Fibroblast of skin of left quadriceps (primary cell): ENCODE results near the gene CRY2.
"Not testable (repeated sequence)": the region's sequence is repeated elsewhere in the genome, so short reads cannot be mapped to it uniquely, and the experiment has no call there.

ENCODE experiments used
- DNase-seq, 2 experiments: peaks; one replicate each; pipeline ENCODE4 v3.0.0-alpha.2; 2013; ENCODE audit warnings: low read depth in 2 of 2

The CRY2 gene

DNA sequence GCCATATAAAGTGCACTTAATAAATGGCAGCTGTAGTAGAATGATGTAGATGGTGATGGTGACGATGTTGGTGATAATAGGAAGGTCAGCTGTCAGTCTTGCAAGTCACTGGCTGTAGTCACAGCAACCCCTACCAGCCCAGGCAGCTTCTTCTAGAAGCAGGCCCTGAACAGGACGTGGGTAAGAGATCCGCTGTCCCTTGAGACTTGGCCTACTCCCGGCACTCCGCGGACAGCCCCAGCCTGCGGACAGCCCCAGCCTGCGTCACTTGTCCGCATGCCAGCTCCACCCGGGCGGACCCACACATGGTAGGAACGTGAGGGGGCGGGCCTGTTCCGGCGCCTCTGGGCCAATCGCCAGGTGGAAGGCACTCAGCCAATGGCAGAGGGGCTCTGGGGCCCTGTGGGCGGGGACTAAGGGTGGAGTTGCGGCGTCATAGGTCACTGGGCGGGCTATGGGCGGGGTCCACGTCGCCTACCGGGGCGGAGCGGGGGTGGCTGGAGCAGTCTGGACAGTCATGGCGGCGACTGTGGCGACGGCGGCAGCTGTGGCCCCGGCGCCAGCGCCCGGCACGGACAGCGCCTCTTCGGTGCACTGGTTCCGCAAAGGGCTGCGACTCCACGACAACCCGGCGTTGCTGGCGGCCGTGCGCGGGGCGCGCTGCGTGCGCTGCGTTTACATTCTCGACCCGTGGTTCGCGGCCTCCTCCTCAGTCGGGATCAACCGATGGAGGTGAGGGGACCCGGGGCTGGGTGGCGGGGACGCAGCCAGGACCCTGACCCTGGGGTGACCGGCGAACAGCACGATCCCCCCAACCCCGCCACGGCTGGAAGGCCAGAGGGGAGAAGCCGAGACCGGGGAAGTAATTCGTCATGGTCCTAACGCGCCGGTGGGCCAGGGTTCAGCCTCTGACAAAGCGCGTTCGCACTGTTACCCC lies at the start of gene CRY2:
Gene CRY2 (plus strand): TSS at position 502 of the 937 bp plus-strand sequence. CDS start 16 bp downstream, at position 518.
- peak; percentile 94 for DNase-seq

DNA sequence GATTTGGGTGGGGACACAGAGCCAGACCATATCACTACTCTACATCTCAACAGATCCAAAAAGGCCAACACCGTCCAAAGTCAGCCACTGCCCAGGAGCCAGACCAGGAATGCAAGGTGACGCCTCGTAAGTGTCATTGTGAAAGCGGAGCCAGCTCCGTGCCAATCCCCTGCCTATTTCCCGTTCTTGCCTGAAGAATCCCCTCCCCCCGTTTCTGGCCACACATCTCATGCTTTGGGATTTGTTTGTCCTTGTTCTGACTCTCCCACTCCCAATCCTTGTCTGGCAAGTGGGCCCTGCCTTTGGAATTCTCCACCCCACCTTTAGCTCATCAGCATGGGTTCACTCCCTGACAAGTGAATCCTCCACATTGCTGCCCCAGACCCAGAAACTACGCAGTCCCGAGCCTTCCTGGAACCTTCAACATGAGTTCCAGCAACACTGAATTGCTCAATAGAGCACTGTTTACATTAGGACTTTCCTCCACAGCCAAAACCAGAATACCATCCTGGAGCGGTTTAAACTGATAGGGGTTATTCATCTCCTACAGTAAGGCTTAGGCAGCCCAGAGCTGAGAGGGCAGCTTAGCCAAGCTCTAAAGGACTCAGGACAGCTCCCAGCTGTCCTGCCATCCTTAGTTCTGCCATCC lies 48.4 kb upstream of the CRY2 start:
- no peak for DNase-seq

DNA sequence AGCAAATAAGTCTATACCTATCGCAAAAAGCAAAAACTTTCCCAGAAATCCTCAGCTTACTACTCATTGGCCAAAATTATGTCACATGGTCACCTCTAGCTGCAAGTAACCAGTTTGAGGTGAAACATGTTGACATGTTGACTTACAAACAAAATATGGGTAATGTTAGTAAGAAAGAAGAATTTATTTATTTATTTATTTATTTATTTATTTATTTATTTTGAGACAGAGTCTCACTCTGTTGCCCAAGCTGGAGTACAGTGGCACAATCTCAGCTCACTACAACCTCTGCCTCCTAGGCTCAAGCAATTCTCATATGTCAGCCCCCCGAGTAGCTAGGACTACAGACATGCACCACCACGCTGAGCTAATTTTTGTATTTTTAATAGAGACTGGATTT lies 47.7 kb upstream of the CRY2 start:
- DNase-seq, result no peak

DNA sequence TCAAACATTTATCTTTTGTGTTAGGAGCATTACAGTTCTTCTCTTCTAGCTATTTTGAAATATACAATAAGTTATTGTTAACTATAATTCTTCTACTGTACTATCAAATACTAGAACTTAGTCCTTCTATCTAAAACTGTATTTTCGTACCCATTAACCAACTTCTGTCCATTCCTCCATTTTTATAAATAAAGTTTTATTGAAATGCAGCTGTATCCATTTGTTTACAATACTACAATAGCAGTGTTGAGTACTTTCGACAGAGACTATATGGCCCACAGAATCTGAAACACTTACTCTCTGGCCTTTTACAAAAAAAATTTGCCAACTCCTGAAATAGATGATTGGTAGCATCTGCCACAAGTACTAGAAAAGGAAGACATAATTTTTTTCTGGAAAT lies 47.0 kb upstream of the CRY2 start:
- no peak for DNase-seq

DNA sequence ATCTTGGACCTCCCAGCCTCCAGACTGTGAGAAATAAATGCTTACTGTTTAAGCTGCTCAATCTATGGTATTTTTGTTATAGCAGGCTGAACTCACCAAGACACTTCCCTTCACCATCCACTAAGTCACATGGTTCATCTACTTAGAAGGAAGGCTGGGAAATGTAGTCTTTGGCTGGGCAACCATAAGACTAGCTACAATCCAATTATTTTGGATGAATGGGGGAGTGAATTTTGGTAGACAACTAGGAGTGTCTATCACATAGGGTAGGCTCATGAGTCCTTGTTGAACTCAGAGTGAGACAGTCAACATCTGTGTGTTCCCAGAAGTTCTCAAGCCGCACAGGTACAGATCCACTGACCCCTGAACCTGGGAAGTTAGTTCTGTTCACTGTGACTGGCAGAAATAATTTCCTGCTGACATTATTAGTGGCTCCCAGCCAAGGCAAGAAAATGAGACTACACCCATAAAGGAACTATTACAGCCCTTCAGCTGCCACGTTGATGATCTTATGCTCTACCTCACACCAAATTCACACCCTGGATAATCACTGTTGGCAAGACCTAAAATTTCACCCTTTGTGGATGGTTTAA lies 45.5 kb upstream of the CRY2 start:
- no peak for DNase-seq

DNA sequence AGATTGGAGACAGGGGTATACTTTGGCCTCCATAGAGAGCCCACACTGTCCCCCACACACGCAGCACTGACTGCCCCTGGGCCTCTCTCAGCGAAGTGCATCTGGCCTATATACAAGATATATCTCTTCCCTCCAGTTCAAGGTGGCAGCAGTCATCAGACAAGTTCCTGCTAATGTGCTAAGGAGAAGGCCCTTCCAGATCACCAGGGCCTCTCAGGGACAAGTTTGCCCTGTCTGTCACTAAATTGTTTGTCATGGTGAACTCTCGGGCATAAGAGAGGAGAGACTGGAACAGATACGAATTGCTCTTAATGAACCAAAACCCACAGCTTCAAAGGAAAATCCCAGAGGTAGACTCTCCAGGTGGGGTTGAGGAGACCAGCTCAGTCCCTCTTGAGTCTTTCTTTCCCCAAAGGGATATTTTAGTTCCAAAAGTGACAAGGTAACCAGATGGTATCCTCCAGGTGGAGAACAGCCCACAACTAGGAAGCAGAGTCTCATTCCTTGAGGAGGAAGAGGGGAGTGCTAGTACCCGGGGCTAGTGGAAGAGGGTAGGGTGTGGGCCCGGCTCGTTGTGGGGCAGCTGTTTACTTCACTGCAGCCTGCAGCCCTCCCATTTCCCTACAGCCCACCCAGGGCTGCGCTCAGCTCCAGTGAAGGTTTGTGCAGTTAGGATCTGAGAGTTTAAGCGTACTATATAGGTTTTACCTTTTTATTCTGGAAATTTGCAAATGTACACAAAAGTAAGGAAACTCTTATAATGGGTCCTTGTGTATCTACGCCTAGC lies 44.6 kb upstream of the CRY2 start:
- no peak for DNase-seq

DNA sequence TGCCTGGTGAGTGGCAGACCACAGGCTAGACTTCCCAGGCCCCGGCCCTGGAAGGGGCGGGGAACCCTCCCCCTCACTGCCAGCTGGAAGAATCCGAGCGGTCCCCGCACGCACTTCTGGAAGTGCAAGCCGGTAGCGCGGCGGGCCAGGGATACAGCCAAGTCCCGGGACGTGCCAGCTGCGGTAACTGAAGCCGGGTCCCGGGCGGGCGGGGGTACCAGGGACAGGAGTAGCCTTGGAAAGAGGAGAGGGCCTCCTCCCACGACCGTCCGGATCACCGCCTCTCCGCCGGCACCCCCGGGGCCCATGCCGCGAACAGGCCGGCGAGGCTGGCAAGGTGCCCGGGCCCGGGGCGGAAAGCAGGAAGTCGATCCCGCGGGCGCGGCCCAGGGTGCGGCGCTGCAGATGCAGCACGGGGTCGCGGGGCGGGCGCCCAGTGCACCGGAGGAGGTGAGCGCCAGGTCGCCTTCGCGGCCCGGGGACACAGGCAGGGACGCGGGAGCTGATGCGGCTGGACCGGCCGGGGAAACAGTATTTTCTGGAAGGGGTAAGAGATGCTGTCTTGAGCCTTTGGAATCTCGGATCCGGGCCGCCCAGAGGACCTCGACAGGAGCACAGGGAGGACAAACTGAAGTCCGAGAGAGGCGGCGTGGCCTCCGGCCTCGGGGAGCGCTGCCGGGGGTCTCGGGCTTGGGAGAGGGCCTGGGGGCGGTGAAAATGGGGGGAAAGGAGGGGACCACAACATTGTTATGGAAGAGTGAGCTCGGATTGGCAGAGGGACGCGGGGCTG lies 43.1 kb upstream of the CRY2 start:
- peak in 1 of 2 experiments; percentile 11 for DNase-seq

DNA sequence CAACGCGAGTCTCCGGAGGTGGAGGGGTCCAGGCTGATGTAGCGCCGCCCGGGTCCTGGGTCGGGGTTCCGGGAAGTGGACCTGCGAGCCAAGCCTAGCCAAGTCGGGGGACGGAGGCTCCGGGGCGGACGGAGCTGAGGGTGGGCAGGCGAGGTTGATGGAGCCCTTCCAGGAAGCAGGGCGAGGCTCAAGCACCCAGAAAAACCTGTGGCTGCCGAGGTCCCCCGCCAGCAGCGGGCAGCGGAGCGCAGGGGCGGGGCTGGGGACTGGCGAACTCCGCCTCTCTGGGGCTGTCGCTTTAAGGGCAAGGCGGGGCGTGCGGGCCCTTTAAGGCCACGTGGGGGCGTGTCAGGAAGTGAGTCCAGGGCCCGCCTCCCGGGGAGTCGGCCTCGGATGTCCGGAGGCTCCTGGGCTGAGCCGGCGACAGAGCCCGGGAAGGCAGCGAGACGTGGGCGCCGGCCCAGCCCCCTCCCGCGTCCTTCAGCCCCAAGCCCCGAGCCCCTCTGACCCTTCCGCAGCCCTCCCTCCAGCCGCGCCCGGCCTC lies 42.4 kb upstream of the CRY2 start, which contains the start of gene SLC35C1:
Gene SLC35C1 (plus strand): TSS at position 389 of the 544 bp plus-strand sequence. CDS start 653 bp downstream, outside the sequence.
- DNase-seq, result peak; percentile 83 to 84

DNA sequence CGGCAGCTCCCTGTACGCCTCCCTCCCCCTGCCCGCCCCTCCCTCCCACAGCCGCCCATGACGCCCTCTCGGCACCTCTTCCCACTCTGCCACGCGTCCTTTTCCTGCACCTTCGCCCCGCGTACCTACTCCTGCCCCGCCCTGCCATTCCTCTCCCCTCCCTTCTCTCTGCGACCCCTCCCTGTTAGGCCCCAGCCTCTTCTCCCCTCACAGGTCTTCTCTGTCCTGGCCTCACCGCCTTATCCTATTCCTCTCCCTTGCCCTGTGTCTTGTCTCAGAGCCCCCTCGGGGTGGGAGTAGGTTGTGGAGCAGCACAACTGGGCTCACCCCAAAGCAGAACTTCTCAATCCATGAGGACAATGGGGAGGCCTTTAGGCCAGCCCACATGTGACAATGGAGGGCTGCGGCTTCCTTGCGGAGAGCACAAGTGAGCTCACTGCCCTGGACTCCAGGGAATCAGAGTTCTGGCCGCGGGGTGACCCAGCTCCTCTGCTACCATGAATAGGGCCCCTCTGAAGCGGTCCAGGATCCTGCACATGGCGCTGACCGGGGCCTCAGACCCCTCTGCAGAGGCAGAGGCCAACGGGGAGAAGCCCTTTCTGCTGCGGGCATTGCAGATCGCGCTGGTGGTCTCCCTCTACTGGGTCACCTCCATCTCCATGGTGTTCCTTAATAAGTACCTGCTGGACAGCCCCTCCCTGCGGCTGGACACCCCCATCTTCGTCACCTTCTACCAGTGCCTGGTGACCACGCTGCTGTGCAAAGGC lies 41.8 kb upstream of the CRY2 start:
- DNase-seq, result peak in 1 of 2 experiments; percentile 11

DNA sequence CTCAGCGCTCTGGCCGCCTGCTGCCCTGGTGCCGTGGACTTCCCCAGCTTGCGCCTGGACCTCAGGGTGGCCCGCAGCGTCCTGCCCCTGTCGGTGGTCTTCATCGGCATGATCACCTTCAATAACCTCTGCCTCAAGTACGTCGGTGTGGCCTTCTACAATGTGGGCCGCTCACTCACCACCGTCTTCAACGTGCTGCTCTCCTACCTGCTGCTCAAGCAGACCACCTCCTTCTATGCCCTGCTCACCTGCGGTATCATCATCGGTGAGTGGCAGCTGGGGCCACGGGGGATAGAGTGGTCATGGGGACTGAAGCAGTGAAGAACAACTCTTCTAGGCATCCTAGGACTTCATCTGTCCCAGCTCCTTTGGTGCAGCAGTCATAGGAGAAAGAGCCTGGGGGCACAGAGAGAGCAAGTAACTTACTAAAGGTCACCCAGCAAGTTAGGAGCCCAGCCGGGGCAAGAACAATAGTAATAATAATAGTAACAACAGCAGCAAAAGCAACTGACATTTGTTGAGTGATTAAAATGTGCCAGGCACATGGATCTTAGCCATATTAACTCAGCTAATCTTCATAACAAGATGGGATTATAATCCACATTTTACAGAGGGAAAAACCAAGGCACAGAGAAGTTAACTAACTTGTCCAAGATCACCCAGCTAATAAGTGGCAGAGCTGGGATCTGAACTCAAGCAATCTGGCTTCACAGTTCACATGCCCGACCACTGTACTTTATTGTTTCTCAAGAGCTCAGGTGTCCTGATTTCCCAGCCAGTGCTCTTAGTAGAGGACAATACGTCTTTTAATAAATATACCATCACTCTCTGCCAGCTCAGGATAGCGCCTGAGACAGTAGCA lies 41.0 kb upstream of the CRY2 start:
- DNase-seq, result no peak

DNA sequence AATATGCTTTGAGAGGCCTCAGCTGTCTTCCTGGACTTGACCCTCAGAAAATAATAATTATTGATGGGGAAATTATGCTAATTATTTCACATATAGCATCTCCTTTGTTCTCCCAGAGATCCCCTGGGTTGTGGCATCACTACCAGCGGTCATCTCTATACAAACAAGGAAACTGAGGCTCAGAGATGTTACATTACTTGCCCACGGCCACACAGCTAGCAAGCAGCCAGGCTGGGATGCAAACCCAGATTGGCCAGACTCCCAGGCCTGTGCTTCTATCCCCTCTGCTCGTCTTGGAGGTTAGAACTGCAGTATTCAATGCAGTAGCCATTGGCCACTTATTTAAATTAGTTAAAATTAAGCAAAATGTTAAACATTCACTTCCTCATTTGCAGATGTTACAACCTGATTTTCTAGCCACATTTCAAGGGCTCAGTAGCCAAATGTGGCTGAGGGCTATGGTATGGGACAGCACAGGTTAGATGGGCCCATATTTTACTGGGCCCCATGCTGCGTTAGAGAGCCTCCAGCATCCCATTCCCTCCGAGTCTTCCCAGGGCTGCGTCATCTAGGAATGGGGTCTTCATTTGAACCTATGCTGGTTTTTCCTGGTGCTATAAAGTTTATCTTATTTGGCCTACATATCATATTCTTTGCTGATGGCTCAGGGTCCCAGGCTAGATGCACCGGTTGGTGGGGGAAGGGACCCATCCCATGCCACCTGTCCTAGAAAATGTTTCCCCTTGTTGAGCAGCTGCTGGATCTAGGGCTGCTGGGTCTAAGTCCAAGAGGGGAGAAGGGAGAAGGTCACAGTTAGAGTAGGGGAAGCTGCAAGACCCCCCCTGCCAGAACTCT lies 40.1 kb upstream of the CRY2 start:
- no peak for DNase-seq

DNA sequence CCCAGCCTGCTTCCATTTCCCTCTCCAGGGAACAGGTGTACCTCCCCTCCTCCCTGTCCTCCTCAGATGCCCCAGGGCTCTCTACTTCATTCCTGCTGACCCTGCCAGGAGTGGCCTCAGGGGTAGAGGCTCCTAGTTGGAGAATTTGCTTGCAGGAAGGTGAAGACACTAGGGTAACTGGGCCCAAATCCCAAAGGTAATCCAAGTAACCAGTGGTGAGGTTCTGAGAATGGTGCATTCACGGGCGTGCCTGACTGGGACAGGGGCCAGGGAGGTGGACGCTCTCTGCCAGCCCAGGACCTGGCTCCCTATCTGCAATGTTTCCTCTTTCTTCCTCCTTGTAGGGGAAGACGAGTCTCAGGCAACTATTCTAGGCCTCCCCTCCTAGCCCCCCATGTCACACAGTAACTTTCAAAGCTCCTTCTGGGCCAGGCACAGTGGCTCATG lies 39.5 kb upstream of the CRY2 start:
- DNase-seq, result no peak

DNA sequence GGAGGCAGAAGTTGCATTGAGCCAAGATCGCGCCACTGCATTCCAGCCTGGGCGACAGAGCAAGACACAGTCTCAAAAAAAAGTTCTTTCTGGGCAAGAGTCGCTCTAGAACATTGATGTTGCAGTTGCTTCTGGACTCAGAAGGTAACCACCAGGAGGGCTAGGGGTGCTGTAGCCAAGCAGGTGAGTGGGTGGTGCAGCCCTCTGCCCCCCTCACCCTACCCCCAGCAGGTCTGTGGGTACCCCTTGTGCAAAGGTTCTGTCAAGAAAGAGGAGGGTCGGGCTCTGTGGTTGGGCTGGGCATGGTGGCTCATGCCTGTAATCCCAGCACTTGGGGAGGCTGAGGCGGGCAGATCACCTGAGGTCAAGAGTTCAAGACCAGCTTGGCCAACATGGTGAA lies 38.8 kb upstream of the CRY2 start:
- not testable (repeated sequence) for DNase-seq

DNA sequence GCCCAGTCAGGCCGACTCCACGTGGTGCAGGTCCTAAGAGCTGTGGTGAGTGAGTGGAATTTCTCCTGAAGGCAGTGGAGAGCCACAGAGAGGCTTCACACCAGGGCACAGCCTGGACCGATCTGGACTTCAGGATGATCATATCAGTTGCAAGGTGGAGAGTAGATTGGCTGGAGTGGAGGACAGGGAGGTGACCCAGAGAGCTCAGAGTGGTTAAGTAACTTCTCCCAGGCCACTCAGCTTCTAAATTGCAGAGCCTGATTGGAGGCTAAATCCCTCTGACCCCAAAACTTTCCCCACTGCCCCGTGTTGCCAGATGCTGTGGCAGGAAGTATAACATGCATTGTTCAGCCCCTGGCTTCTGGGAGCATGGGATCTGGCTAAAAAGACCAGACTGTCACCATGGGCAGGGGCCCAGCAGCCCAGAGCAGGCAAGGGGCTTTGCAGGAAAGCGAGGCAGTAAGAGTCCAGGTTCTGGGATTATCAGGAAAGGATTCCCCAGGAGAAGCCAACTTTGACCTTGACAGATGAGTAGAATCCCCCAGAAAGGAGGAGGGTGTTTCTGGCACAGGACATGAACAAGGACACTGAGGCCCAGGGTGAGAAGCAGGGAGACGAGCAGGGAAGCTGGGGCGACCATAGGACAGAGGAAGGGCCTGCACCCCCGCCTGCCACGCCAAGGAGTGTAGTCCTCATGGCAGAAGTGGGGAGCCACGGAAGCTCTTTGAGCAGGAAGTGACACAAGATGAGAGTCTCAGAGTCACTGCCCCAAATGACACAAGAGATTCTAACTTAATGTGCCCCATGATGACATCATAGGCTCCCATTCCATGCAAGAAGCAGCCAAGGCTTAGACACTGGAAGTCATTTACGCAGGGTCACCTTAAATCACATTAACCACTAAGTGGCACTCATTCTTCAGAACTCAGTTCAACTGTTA lies 37.5 kb upstream of the CRY2 start:
- DNase-seq, result no peak

DNA sequence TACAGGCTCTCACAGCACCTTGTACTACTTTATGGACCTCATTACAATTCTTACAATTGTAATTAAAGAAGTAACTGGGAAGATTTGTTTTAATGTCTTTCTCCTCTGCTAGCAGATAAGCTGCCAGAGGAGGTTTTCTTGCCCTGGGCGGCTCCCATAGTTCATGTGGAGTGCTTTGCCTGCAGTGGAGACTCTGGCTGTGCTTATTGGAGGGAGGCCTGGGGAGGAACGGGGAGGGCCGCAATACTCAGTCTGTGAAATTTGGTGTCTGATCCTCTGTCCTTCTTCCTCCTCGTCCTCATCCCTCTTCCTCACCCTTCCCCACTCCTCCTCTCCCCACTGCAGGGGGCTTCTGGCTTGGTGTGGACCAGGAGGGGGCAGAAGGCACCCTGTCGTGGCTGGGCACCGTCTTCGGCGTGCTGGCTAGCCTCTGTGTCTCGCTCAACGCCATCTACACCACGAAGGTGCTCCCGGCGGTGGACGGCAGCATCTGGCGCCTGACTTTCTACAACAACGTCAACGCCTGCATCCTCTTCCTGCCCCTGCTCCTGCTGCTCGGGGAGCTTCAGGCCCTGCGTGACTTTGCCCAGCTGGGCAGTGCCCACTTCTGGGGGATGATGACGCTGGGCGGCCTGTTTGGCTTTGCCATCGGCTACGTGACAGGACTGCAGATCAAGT lies 36.7 kb upstream of the CRY2 start:
- DNase-seq, result no peak

DNA sequence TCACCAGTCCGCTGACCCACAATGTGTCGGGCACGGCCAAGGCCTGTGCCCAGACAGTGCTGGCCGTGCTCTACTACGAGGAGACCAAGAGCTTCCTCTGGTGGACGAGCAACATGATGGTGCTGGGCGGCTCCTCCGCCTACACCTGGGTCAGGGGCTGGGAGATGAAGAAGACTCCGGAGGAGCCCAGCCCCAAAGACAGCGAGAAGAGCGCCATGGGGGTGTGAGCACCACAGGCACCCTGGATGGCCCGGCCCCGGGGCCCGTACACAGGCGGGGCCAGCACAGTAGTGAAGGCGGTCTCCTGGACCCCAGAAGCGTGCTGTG lies 36.2 kb upstream of the CRY2 start:
- no peak for DNase-seq
